HepG2 (cell line): ENCODE results near the gene SLC13A2. TPM values are rescaled to one million over a fixed set of nuclear protein-coding genes. Genes with fewer than 3 reads are reported as not detected.

Experiments used
- NCOA2 ChIP-seq: sonication (generic); formaldehyde crosslinking; IDR thresholded peaks from 2 replicates; pipeline ENCODE4 v1.8.0; 2022; ENCODE audit warnings: inconsistent platforms
- PBX2 ChIP-seq: IDR thresholded peaks from 2 replicates; pipeline ENCODE4 v1.6.1; 2016; ENCODE audit warnings: control low read depth
- ZMAT5 ChIP-seq: sonication (generic); formaldehyde crosslinking; IDR thresholded peaks from 2 replicates; pipeline ENCODE4 v1.5.0; 2020; ENCODE audit warnings: mild to moderate bottlenecking, low read depth, missing genetic modification reagents, borderline replicate concordance
- ZNF232 ChIP-seq: sonication (generic); formaldehyde crosslinking; IDR thresholded peaks from 2 replicates; pipeline ENCODE4 v1.4.0; 2020; ENCODE audit warnings: missing genetic modification reagents, borderline replicate concordance
- ZNF331 ChIP-seq: sonication (generic); formaldehyde crosslinking; IDR thresholded peaks from 2 replicates; pipeline ENCODE4 v1.4.0; 2020; ENCODE audit warnings: missing genetic modification reagents
- ZNF7 ChIP-seq: IDR thresholded peaks from 2 replicates; pipeline ENCODE4 v1.6.1; 2016; ENCODE audit warnings: missing biosample characterization, missing genetic modification reagents
- ZNF746 ChIP-seq: sonication (generic); formaldehyde crosslinking; IDR thresholded peaks from 2 replicates; pipeline ENCODE4 v1.8.0; 2022; ENCODE audit warnings: mild to moderate bottlenecking, missing genetic modification reagents
- ZNF790 ChIP-seq: sonication (generic); formaldehyde crosslinking; IDR thresholded peaks from 2 replicates; pipeline ENCODE4 v1.8.0; 2022; ENCODE audit warnings: missing genetic modification reagents, mild to moderate bottlenecking, borderline replicate concordance
- ZSCAN12 ChIP-seq: sonication (generic); formaldehyde crosslinking; IDR thresholded peaks from 2 replicates; pipeline ENCODE4 v1.9.0; 2021; ENCODE audit warnings: mild to moderate bottlenecking, missing genetic modification reagents
- polyA plus RNA-seq, 8 experiments: library from polyadenylated mRNA; depleted of rRNA in 3 of 8; stranded (reverse) in 7 of 8; unstranded in 1 of 8; fragments of >200 nt; fragmentation: Illumina TruSeq in 4 of 8; extraction: Trizol in 4 of 8; gene quantifications; 2 replicates each; pipeline versions ENCODE4 v1.2.1 to v1.2.3, GENCODE V29; 2011 to 2016; ENCODE audit warnings: low read depth in 4 of 8, missing spikeins in 1 of 8, mixed read lengths in 1 of 8; ENCODE audit not compliant: insufficient read depth in 1 of 8
- total RNA-seq, 5 experiments: library from RNA; depleted of rRNA; stranded (reverse); fragments of >200 nt; fragmentation: Illumina TruSeq; extraction: Trizol; gene quantifications; 2 replicates each; pipeline ENCODE4 v1.2.3, GENCODE V29; 2016; ENCODE audit warnings: low read depth in 1 of 5
- TF ChIP-seq, protein P1 (sequence below): sonication (generic); formaldehyde crosslinking; IDR thresholded peaks from 2 replicates; pipeline ENCODE4 v1.5.1; 2020; ENCODE audit warnings: mild to moderate bottlenecking, missing genetic modification reagents
- TF ChIP-seq, protein P2 (sequence below): sonication (generic); formaldehyde crosslinking; IDR thresholded peaks from 2 replicates; pipeline ENCODE4 v1.4.0; 2020; ENCODE audit warnings: missing genetic modification reagents

SLC13A2 gene
- total and polyA plus RNA-seq, 2 of the 13 experiments (the other 11 are each of a cell fraction or from before 2014, with no cell fraction given): 0.07 TPM; not detected in 1

- TF ChIP-seq PBX2 (CRISPR knock-in tag): no peak
- TF ChIP-seq, protein P1, sequence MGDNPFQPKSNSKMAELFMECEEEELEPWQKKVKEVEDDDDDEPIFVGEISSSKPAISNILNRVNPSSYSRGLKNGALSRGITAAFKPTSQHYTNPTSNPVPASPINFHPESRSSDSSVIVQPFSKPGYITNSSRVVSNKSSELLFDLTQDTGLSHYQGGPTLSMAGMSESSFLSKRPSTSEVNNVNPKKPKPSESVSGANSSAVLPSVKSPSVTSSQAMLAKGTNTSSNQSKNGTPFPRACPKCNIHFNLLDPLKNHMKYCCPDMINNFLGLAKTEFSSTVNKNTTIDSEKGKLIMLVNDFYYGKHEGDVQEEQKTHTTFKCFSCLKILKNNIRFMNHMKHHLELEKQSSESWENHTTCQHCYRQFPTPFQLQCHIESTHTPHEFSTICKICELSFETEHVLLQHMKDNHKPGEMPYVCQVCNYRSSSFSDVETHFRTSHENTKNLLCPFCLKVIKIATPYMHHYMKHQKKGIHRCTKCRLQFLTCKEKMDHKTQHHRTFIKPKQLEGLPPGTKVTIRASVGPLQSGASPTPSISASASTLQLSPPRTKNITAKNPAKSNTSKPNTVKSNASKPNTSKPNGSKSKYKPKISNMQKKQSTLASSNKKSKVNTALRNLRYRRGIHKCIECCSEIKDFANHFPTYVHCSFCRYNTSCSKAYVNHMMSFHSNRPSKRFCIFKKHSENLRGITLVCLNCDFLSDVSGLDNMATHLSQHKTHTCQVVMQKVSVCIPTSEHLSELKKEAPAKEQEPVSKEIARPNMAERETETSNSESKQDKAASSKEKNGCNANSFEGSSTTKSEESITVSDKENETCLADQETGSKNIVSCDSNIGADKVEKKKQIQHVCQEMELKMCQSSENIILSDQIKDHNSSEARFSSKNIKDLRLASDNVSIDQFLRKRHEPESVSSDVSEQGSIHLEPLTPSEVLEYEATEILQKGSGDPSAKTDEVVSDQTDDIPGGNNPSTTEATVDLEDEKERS (CRISPR knock-in tag): no peak
- TF ChIP-seq ZNF232 (CRISPR knock-in tag): no peak
- TF ChIP-seq ZMAT5 (CRISPR knock-in tag): no peak
- no peak for TF ChIP-seq ZNF790 (CRISPR knock-in tag)
- TF ChIP-seq ZNF7 (CRISPR knock-in tag): no peak
- no peak for TF ChIP-seq ZNF746 (CRISPR knock-in tag)
- no peak for TF ChIP-seq NCOA2 (CRISPR knock-in tag)
- TF ChIP-seq, protein P2, sequence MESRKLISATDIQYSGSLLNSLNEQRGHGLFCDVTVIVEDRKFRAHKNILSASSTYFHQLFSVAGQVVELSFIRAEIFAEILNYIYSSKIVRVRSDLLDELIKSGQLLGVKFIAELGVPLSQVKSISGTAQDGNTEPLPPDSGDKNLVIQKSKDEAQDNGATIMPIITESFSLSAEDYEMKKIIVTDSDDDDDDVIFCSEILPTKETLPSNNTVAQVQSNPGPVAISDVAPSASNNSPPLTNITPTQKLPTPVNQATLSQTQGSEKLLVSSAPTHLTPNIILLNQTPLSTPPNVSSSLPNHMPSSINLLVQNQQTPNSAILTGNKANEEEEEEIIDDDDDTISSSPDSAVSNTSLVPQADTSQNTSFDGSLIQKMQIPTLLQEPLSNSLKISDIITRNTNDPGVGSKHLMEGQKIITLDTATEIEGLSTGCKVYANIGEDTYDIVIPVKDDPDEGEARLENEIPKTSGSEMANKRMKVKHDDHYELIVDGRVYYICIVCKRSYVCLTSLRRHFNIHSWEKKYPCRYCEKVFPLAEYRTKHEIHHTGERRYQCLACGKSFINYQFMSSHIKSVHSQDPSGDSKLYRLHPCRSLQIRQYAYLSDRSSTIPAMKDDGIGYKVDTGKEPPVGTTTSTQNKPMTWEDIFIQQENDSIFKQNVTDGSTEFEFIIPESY (CRISPR knock-in tag): no peak
- TF ChIP-seq ZNF331 (CRISPR knock-in tag): no peak
- TF ChIP-seq ZSCAN12: no peak
- TF ChIP-seq, all 625 proteins: peak for 0
Observed at GRCh38 chr17:28466001-28466400, 7.4 kb upstream of the SLC13A2 start (continued).
